ENCODE results near the gene SLC2A13. TPM values are rescaled to one million over a fixed set of nuclear protein-coding genes. Genes with fewer than 3 reads are reported as not detected.

The SLC2A13 gene
- polyA plus RNA-seq, 3 donors = 2.2 to 2.9 (median 2.5) TPM

- no peak overlapping the region for H3K4me3 ChIP-seq (replicated peaks in 1 of 3; ENCODE audit: low read depth in 2 of 3, low read length in 3 of 3)
- H3K4me1 ChIP-seq (ENCODE audit: control insufficient read depth in 1 of 2, insufficient read depth in 2 of 2, low read length in 2 of 2) = peaks cover 5 to 6% of the 10 kb centered on the region in 2 donors
- H2AFZ ChIP-seq (ENCODE audit: insufficient read depth, low read depth, low read length, poor library complexity, severe bottlenecking) = no peak overlapping the region
- no peak for DNase-seq
- TF ChIP-seq CTCF (IDR thresholded peaks at IDR 0.05) = no peak
- peaks cover 0 to 6% (median 0%) of the 10 kb centered on the region in 7 donors for H3K9me3 Mint-ChIP-seq
- no peaks in the 10 kb centered on the region for H3K27me3 ChIP-seq (ENCODE audit: control insufficient read depth in 2 of 2, insufficient read depth in 2 of 2, low read length in 2 of 2)
- no peaks in the 10 kb centered on the region for H4K20me1 ChIP-seq (ENCODE audit: insufficient read depth, low read length)
- H3K36me3 Mint-ChIP-seq = peaks cover 2 to 9% of the 10 kb centered on the region in 2 donors
- no peak overlapping the region for H3K27ac ChIP-seq (ENCODE audit: low read depth in 1 of 2, low read length in 2 of 2)
- H3K9ac ChIP-seq (ENCODE audit: insufficient read depth, low read length, poor library complexity, severe bottlenecking) = no peak overlapping the region
- no peak overlapping the region for H3K27ac Mint-ChIP-seq
- no peaks in the 10 kb centered on the region for H3K79me2 ChIP-seq (ENCODE audit: insufficient read depth, low read length)
- no peaks in the 10 kb centered on the region for H3K9me3 ChIP-seq (replicated peaks in 1 of 2; ENCODE audit: control insufficient read depth in 1 of 2, insufficient read depth in 1 of 2, low read length in 2 of 2)
- WGBS (ENCODE audit: insufficient coverage) = 100% methylated on average over 2 of the region's 7 CpGs
- H3K4me1 Mint-ChIP-seq = peaks cover 10% of the 10 kb centered on the region
- H3K27me3 Mint-ChIP-seq (ENCODE audit: low read depth in 3 of 3) = peaks cover 0 to 5% (median 0%) of the 10 kb centered on the region in 3 donors
- H3K4me2 ChIP-seq (replicated peaks; ENCODE audit: extremely low read depth, low read length, poor library complexity, severe bottlenecking) = no peak overlapping the region
- intact Hi-C loops (cut with micrococcal nuclease) = no loop called here
- no peak overlapping the region for H3K4me3 Mint-ChIP-seq
- H3K36me3 ChIP-seq (replicated peaks in 1 of 2; ENCODE audit: control insufficient read depth in 1 of 2, insufficient read depth in 2 of 2, low read length in 2 of 2) = no peaks in the 10 kb centered on the region
Observed at GRCh38 chr12:39912211-39912980, 193.5 kb downstream of the SLC2A13 start.

GRCh38 chr12:39906237-39906636 is 199.6 kb downstream of the SLC2A13 start:
- Histone ChIP-seq H3K9ac (ENCODE audit: insufficient read depth, low read length, poor library complexity, severe bottlenecking) (no peak overlapping the region), H3K79me2 (ENCODE audit: insufficient read depth, low read length) (no peaks in the 10 kb centered on the region), H3K27me3 (ENCODE audit: control insufficient read depth in 2 of 2, insufficient read depth in 2 of 2, low read length in 2 of 2) (no peaks in the 10 kb centered on the region), H3K36me3 (replicated peaks in 1 of 2; ENCODE audit: control insufficient read depth in 1 of 2, insufficient read depth in 2 of 2, low read length in 2 of 2) (no peaks in the 10 kb centered on the region), H4K20me1 (ENCODE audit: insufficient read depth, low read length) (no peaks in the 10 kb centered on the region), H3K9me3 (replicated peaks in 1 of 2; ENCODE audit: control insufficient read depth in 1 of 2, insufficient read depth in 1 of 2, low read length in 2 of 2) (no peaks in the 10 kb centered on the region), H3K4me3 (replicated peaks in 1 of 3; ENCODE audit: low read depth in 2 of 3, low read length in 3 of 3) (no peak overlapping the region), H3K4me2 (replicated peaks; ENCODE audit: extremely low read depth, low read length, poor library complexity, severe bottlenecking) (no peak overlapping the region), H3K27ac (ENCODE audit: low read depth in 1 of 2, low read length in 2 of 2) (no peak overlapping the region), H2AFZ (ENCODE audit: insufficient read depth, low read depth, low read length, poor library complexity, severe bottlenecking) (no peak overlapping the region), H3K4me1 (ENCODE audit: control insufficient read depth in 1 of 2, insufficient read depth in 2 of 2, low read length in 2 of 2) (no peaks in the 10 kb centered on the region)
- peaks cover 0 to 2% of the 10 kb centered on the region in 2 donors for H3K36me3 Mint-ChIP-seq
- no peak overlapping the region for H3K4me3 Mint-ChIP-seq
- no peak for DNase-seq
- TF ChIP-seq CTCF (IDR thresholded peaks at IDR 0.05) = no peak
- H3K9me3 Mint-ChIP-seq = no peaks in the 10 kb centered on the region
- peaks cover 2% of the 10 kb centered on the region for H3K4me1 Mint-ChIP-seq
- H3K27ac Mint-ChIP-seq = no peak overlapping the region
- peaks cover 0 to 5% (median 0%) of the 10 kb centered on the region in 3 donors for H3K27me3 Mint-ChIP-seq (ENCODE audit: low read depth in 3 of 3)
- intact Hi-C loops (cut with micrococcal nuclease) = no loop called here
